ENCODE data around the gene KCNK2. TPM values are rescaled to one million over a fixed set of nuclear protein-coding genes. Genes with fewer than 3 reads are reported as not detected.

KCNK2 gene
- total and polyA plus RNA-seq, 2 of the 4 experiments (the other 2 are of a cell fraction), result 45.9 to 86.9 TPM

DNA sequence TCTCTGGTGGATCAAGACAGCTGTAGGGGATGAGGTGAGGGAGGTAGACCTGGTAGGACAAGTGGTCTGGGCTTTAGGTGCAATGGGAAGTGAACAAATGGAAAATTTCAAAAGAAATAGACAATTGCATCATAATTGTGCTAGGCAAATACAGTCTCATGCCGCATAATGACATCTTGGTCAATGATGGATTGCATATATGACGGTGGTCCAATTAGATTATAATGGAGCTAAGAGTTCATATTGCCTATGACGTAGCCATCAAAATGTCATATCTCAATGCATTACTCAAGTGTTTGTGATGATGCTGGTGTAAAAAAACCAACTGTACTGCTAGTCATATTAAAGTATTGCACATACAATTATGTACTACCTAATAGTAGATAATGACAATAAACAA, 19.0 kb downstream of the KCNK2 start:
- in situ Hi-C loops (cut with MboI; ENCODE audit: low sequenced_read_pairs), result no loop called here
- no peaks in the 10 kb centered on the region for H3K4me1 ChIP-seq (ENCODE audit: control insufficient read depth, insufficient read depth, low read length)
- ATAC-seq (ENCODE audit: low read depth) (no peak), DNase-seq (no peak)
- 0 out of 4 replicates have a peak, but pooled peaks cover 0 to 3% of the 10 kb centered on the region in 2 experiments for H3K79me1 ChIP-seq (ENCODE audit: low read depth in 1 of 2, low read length in 2 of 2)
- H3K56ac ChIP-seq (ENCODE audit: extremely low read depth, insufficient read depth, low read length), result no peak overlapping the region
- no peaks in the 10 kb centered on the region; the same call in 1 of the 2 replicates for H3K9me1 ChIP-seq (ENCODE audit: insufficient read depth, low read length)
- WGBS, 2 experiments (ENCODE audit: extremely low coverage in 2 of 2, insufficient read length in 1 of 2), result no CpG with 5 or more reads among the region's 3 CpGs
- H2BK15ac ChIP-seq (ENCODE audit: low read depth, low read length), result no peak overlapping the region
- no peak overlapping the region for H2BK120ac ChIP-seq (ENCODE audit: low read depth, low read length)
- no peak overlapping the region for H4K5ac ChIP-seq (ENCODE audit: low read depth, low read length)
- no peak overlapping the region for H4K91ac ChIP-seq (ENCODE audit: insufficient read depth, low read depth, low read length)
- H3K14ac ChIP-seq (replicated peaks; ENCODE audit: low read depth, low read length), result no peak overlapping the region
- H2AFZ ChIP-seq (replicated peaks; ENCODE audit: low read length, poor library complexity), result no peak overlapping the region
- no peak overlapping the region for H3K4ac ChIP-seq (ENCODE audit: low read depth, low read length)
- H3K27me3 ChIP-seq (ENCODE audit: control insufficient read depth, insufficient read depth, low read length), result no peaks in the 10 kb centered on the region
- dilution Hi-C loops (cut with HindIII; ENCODE audit: low sequenced_read_pairs, unreplicated experiment), result no loop called here
- H3K4me2 ChIP-seq (ENCODE audit: low read depth, low read length), result no peak overlapping the region
- no TSS peak for BruUV-seq (replicated peaks)
- ChIA-PET CTCF (no interaction called here), POLR2A (ENCODE audit: unreplicated experiment) (no interaction called here)
- H2BK20ac ChIP-seq (ENCODE audit: low read depth, low read length), result no peak overlapping the region
- intact Hi-C loops (cut with micrococcal nuclease), result no loop called here
- TF ChIP-seq FOS (IDR thresholded peaks at IDR 0.05; ENCODE audit: low read depth, low read length), result no peak
- peak; percentile 31; the same call in 1 of the 2 replicates for TF ChIP-seq CEBPB (IDR thresholded peaks at IDR 0.05; ENCODE audit: low read depth, low read length)
- no peak overlapping the region for H2AK5ac ChIP-seq (ENCODE audit: low read depth, low read length)
- no peak overlapping the region for H3K23ac ChIP-seq (ENCODE audit: low read depth, low read length)
- no peak overlapping the region for H3K9ac ChIP-seq (ENCODE audit: low read depth, low read length)
- no peak overlapping the region for H3K18ac ChIP-seq (ENCODE audit: low read depth, low read length)
- no peak overlapping the region for H3K27ac ChIP-seq (ENCODE audit: insufficient read depth, low read length)
- no peak overlapping the region for H2BK5ac ChIP-seq (ENCODE audit: low read depth, low read length, poor library complexity, severe bottlenecking)
- H4K20me1 ChIP-seq (ENCODE audit: insufficient read depth, low read length), result no peaks in the 10 kb centered on the region
- H4K8ac ChIP-seq (ENCODE audit: low read depth in 2 of 2, low read length in 2 of 2), result no peak overlapping the region
- H3K9me3 ChIP-seq (ENCODE audit: control insufficient read depth, insufficient read depth, low read length), result no peaks in the 10 kb centered on the region
- no peak overlapping the region for H2AK9ac ChIP-seq (replicated peaks; ENCODE audit: low read depth, low read length, poor library complexity)
- H3K4me3 ChIP-seq (ENCODE audit: insufficient read depth, low read depth, low read length), result no peak overlapping the region
- no peaks in the 10 kb centered on the region for H3K36me3 ChIP-seq (ENCODE audit: control insufficient read depth, insufficient read depth, low read length)
